Activated CD4-positive, CD25-positive, alpha-beta regulatory T cell treated with anti-CD3 and anti-CD28 coated beads, Interleukin-2, amount 50 U/mL, for 24 hours (primary cell): ENCODE data around the gene NOP9.
A peak's percentile ranks its signal among the peaks of the same experiment; 100 is the strongest.

Experiments
- ATAC-seq, 2 donors: fragments of 150-1000 bp; cut with Tn5 transposase; one replicate each; pipeline ENCODE4 v1.10.0; 2021; ENCODE audit warnings: mild to moderate bottlenecking in 1 of 2, moderate library complexity in 1 of 2

NOP9 gene

GRCh38 chr14:24299255-24300191, at the start of gene NOP9, which contains the start of gene DHRS1:
Gene NOP9, plus strand, starts transcription at chr14:24299850. Its CDS starts 105 bp downstream, at chr14:24299955.
Gene DHRS1, minus strand, starts transcription at chr14:24299780. Its CDS starts 674 bp downstream, at chr14:24299106.
- ATAC-seq = peak; percentile 70 to 78

GRCh38 chr14:24250354-24250753, 49.3 kb upstream of the NOP9 start:
- no peak for ATAC-seq

GRCh38 chr14:24251880-24252288, 47.8 kb upstream of the NOP9 start:
- no peak for ATAC-seq

GRCh38 chr14:24252289-24253124, 47.1 kb upstream of the NOP9 start:
- ATAC-seq = no peak

GRCh38 chr14:24253936-24254335, 45.7 kb upstream of the NOP9 start:
- ATAC-seq = no peak

- ATAC-seq = no peak
These were observed 44.8 kb upstream of the NOP9 start for GRCh38 chr14:24254630-24255392.

- ATAC-seq = no peak
These were observed 44.2 kb upstream of the NOP9 start for GRCh38 chr14:24255438-24255837.

- no peak for ATAC-seq
These were observed 43.5 kb upstream of the NOP9 start for GRCh38 chr14:24255931-24256711.

GRCh38 chr14:24256960-24257359, 42.7 kb upstream of the NOP9 start:
- no peak for ATAC-seq

- ATAC-seq = no peak
These were observed 41.5 kb upstream of the NOP9 start for GRCh38 chr14:24258119-24258518.

GRCh38 chr14:24258548-24259265, 40.9 kb upstream of the NOP9 start:
- no peak for ATAC-seq

- ATAC-seq = no peak
These were observed 40.2 kb upstream of the NOP9 start for GRCh38 chr14:24259282-24260025.

- ATAC-seq = no peak
These were observed 39.4 kb upstream of the NOP9 start for GRCh38 chr14:24260026-24260779.

GRCh38 chr14:24260780-24261157, 38.9 kb upstream of the NOP9 start:
- no peak for ATAC-seq

- no peak for ATAC-seq
These were observed 38.2 kb upstream of the NOP9 start for GRCh38 chr14:24261256-24261968.

GRCh38 chr14:24261969-24262327, 37.7 kb upstream of the NOP9 start:
- no peak for ATAC-seq

- no peak for ATAC-seq
These were observed 36.6 kb upstream of the NOP9 start, which contains the start of gene TGM1 for GRCh38 chr14:24262821-24263733. Gene TGM1, minus strand, starts transcription at chr14:24263177. Its CDS starts 825 bp downstream, at chr14:24262352.

GRCh38 chr14:24263848-24264247, 35.8 kb upstream of the NOP9 start:
- ATAC-seq = no peak
